ENCODE results near the gene HSPA9. TPM values are rescaled to one million over a fixed set of nuclear protein-coding genes. Genes with fewer than 3 reads are reported as not detected.
"Not testable (repeated sequence)": the region's sequence is repeated elsewhere in the genome, so short reads cannot be mapped to it uniquely, and the experiment has no call there.

HSPA9 gene
- polyA plus RNA-seq, 1 donor (not counting 4 experiments of a cell fraction or from before 2014, with no cell fraction given), result 195 TPM

- H3K27me3 ChIP-seq (ENCODE audit: control insufficient read depth, extremely low read depth, insufficient read depth, low read length), result no peaks in the 10 kb centered on the region
- no peak overlapping the region for H3K27ac ChIP-seq (ENCODE audit: control insufficient read depth, insufficient read depth, low read length)
- dilution Hi-C loops (cut with MboI; ENCODE audit: extremely low pct_ligation_motif_present, low sequenced_read_pairs), result no loop called here
- H3K4me3 ChIP-seq (ENCODE audit: control insufficient read depth in 2 of 3, extremely low read depth in 1 of 3, insufficient read depth in 2 of 3, low read depth in 1 of 3, low read length in 3 of 3), result no peak overlapping the region
- H3K4me1 ChIP-seq (ENCODE audit: control insufficient read depth, extremely low read depth, insufficient read depth, low read length), result no peaks in the 10 kb centered on the region
- no peaks in the 10 kb centered on the region for H3K9me3 ChIP-seq (ENCODE audit: control insufficient read depth, low read depth, low read length)
- no peak for DNase-seq (ENCODE audit: low read depth, low spot score)
- H4K20me1 ChIP-seq (ENCODE audit: control insufficient read depth, extremely low read depth, insufficient read depth, low read length), result no peaks in the 10 kb centered on the region
- no peak overlapping the region for H3K4me2 ChIP-seq (ENCODE audit: control insufficient read depth, extremely low read depth, insufficient read depth, low read depth, low read length)
- H3K36me3 ChIP-seq (ENCODE audit: control insufficient read depth in 2 of 2, extremely low read depth in 1 of 2, insufficient read depth in 2 of 2, low read length in 2 of 2), result peaks cover 44 to 50% of the 10 kb centered on the region in 2 experiments
- no peak for FAIRE-seq
- TF ChIP-seq CTCF (optimal IDR thresholded peaks at IDR 0.05 in 1 of 3, IDR thresholded peaks at IDR 0.05 in 1 of 3, conservative IDR thresholded peaks at IDR 0.05 in 1 of 3; ENCODE audit: extremely low read depth in 1 of 3, insufficient read depth in 2 of 3, low read length in 3 of 3) (no peak), EZH2 (IDR thresholded peaks at IDR 0.05; ENCODE audit: low read length) (no peak)
- no peaks in the 10 kb centered on the region for H3K9me1 ChIP-seq (ENCODE audit: control insufficient read depth, extremely low read depth, insufficient read depth, low read length)
- H2AFZ ChIP-seq (ENCODE audit: control insufficient read depth, low read length), result no peak overlapping the region
- peaks cover 35% of the 10 kb centered on the region for H3K79me2 ChIP-seq (ENCODE audit: control insufficient read depth, insufficient read depth, low read length)
- H3K9ac ChIP-seq (ENCODE audit: control insufficient read depth, extremely low read depth, insufficient read depth, low read length), result no peak overlapping the region
Measured at GRCh38 chr5:138514021-138514420, 61.2 kb downstream of the HSPA9 start.

DNA sequence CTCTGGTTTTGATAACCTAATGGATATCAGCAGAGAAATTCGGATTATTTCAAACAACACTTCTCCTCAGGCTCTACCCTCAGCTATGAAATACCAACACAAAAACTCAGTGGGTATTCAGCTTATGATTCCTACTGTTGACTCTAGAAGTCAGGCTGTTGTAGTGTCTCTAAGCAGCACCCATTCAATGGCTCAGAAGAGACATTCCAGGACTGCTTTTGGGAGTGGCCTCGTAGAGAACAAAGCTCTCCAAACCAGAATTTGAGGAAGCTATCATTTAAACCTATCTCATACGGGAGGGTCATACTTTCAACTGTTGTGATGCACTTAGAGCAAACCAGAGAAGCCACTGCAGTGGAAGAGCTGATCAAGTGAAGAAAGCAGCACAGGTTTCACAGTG lies 66.2 kb downstream of the HSPA9 start:
- dilution Hi-C loops (cut with MboI; ENCODE audit: extremely low pct_ligation_motif_present, low sequenced_read_pairs), result no loop called here
- H3K4me1 ChIP-seq (ENCODE audit: control insufficient read depth, extremely low read depth, insufficient read depth, low read length), result peaks cover 26% of the 10 kb centered on the region
- DNase-seq (ENCODE audit: low read depth, low spot score) (no peak), FAIRE-seq (no peak)
- H3K36me3 ChIP-seq (ENCODE audit: control insufficient read depth in 2 of 2, extremely low read depth in 1 of 2, insufficient read depth in 2 of 2, low read length in 2 of 2), result peaks cover 29 to 47% of the 10 kb centered on the region in 2 experiments
- no peak for TF ChIP-seq CTCF (optimal IDR thresholded peaks at IDR 0.05 in 1 of 3, IDR thresholded peaks at IDR 0.05 in 1 of 3, conservative IDR thresholded peaks at IDR 0.05 in 1 of 3; ENCODE audit: extremely low read depth in 1 of 3, insufficient read depth in 2 of 3, low read length in 3 of 3)
- no peak for TF ChIP-seq EZH2 (IDR thresholded peaks at IDR 0.05; ENCODE audit: low read length)
- H3K27ac ChIP-seq (ENCODE audit: control insufficient read depth, insufficient read depth, low read length), result no peak overlapping the region
- H4K20me1 ChIP-seq (ENCODE audit: control insufficient read depth, extremely low read depth, insufficient read depth, low read length), result peaks cover 5% of the 10 kb centered on the region
- H3K4me2 ChIP-seq (ENCODE audit: control insufficient read depth, extremely low read depth, insufficient read depth, low read depth, low read length), result no peak overlapping the region
- peaks cover 5% of the 10 kb centered on the region for H3K9me1 ChIP-seq (ENCODE audit: control insufficient read depth, extremely low read depth, insufficient read depth, low read length)
- H3K9me3 ChIP-seq (ENCODE audit: control insufficient read depth, low read depth, low read length), result no peaks in the 10 kb centered on the region
- no peak overlapping the region for H3K4me3 ChIP-seq (ENCODE audit: control insufficient read depth in 2 of 3, extremely low read depth in 1 of 3, insufficient read depth in 2 of 3, low read depth in 1 of 3, low read length in 3 of 3)
- no peak overlapping the region for H2AFZ ChIP-seq (ENCODE audit: control insufficient read depth, low read length)
- H3K27me3 ChIP-seq (ENCODE audit: control insufficient read depth, extremely low read depth, insufficient read depth, low read length), result no peaks in the 10 kb centered on the region
- peaks cover 9% of the 10 kb centered on the region for H3K79me2 ChIP-seq (ENCODE audit: control insufficient read depth, insufficient read depth, low read length)
- H3K9ac ChIP-seq (ENCODE audit: control insufficient read depth, extremely low read depth, insufficient read depth, low read length), result no peak overlapping the region

DNA sequence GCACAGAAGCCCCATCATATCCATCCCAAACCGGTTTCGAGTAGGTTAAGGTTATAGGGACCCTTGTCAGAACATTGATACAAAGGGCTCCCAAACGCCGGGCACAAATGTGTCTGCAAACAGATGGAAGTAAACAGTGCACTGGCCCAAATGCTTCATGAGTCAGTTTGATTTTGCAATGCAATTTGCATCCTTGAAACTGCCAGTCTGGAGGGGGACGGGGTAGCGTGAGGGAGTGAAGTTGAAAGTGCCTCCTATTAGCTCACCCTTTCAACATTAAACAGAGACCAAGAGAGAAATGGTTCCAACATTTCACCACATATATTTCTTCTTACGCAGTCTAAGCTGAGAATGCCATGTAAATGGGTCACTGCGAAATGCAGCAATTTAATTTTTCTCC lies 67.7 kb downstream of the HSPA9 start:
- H4K20me1 ChIP-seq (ENCODE audit: control insufficient read depth, extremely low read depth, insufficient read depth, low read length); H3K79me2 ChIP-seq (ENCODE audit: control insufficient read depth, insufficient read depth, low read length); H3K9me3 ChIP-seq (ENCODE audit: control insufficient read depth, low read depth, low read length); H2AFZ ChIP-seq (ENCODE audit: control insufficient read depth, low read length); FAIRE-seq; H3K27ac ChIP-seq (ENCODE audit: control insufficient read depth, insufficient read depth, low read length); H3K4me3 ChIP-seq (ENCODE audit: control insufficient read depth in 2 of 3, extremely low read depth in 1 of 3, insufficient read depth in 2 of 3, low read depth in 1 of 3, low read length in 3 of 3); H3K27me3 ChIP-seq (ENCODE audit: control insufficient read depth, extremely low read depth, insufficient read depth, low read length); H3K9ac ChIP-seq (ENCODE audit: control insufficient read depth, extremely low read depth, insufficient read depth, low read length); H3K9me1 ChIP-seq (ENCODE audit: control insufficient read depth, extremely low read depth, insufficient read depth, low read length); dilution Hi-C loops (cut with MboI; ENCODE audit: extremely low pct_ligation_motif_present, low sequenced_read_pairs); DNase-seq (ENCODE audit: low read depth, low spot score); H3K4me2 ChIP-seq (ENCODE audit: control insufficient read depth, extremely low read depth, insufficient read depth, low read depth, low read length): not testable (repeated sequence)
- Histone ChIP-seq H3K4me1 (ENCODE audit: control insufficient read depth, extremely low read depth, insufficient read depth, low read length) (peaks cover 29% of the 10 kb centered on the region), H3K36me3 (ENCODE audit: control insufficient read depth in 2 of 2, extremely low read depth in 1 of 2, insufficient read depth in 2 of 2, low read length in 2 of 2) (peaks cover 20 to 41% of the 10 kb centered on the region in 2 experiments)
